Calu3 (cell line): ENCODE data around the gene NCK1. TPM values are rescaled to one million over a fixed set of nuclear protein-coding genes. Genes with fewer than 3 reads are reported as not detected.

Experiments used
- BruUV-seq: library from RNA; stranded (reverse); fragments of 400-500 nt; replicated peaks from 2 replicates; lab custom pipeline; 2021; lab: Mats Ljungman, UMichigan
- CTCF ChIA-PET: fragments of 300-600 bp; sonication (Branson Sonifier 250); formaldehyde crosslinking; loops from one replicate; lab custom pipeline; 2022; ENCODE audit warnings: antibody characterized with exemption; lab: Charles Lee
- DNase-seq: peaks from one replicate; pipeline ENCODE4 v3.0.0; 2022
- H3K27ac Mint-ChIP-seq: one replicate; pipeline ENCODE4 v1.8.0; 2022; ENCODE audit warnings: mixed read lengths; ENCODE audit not compliant: unreplicated experiment
- H3K27me3 Mint-ChIP-seq: one replicate; pipeline ENCODE4 v1.8.0; 2022; ENCODE audit warnings: mixed read lengths; ENCODE audit not compliant: unreplicated experiment
- H3K36me3 Mint-ChIP-seq: one replicate; pipeline ENCODE4 v1.8.0; 2022; ENCODE audit warnings: mild to moderate bottlenecking, moderate library complexity, mixed read lengths; ENCODE audit not compliant: insufficient read depth, unreplicated experiment
- H3K4me1 Mint-ChIP-seq: one replicate; pipeline ENCODE4 v1.8.0; 2022; ENCODE audit warnings: mild to moderate bottlenecking, low read depth, mixed read lengths; ENCODE audit not compliant: unreplicated experiment
- H3K4me3 Mint-ChIP-seq: one replicate; pipeline ENCODE4 v1.8.0; 2022; ENCODE audit warnings: mild to moderate bottlenecking, low read depth, moderate library complexity, mixed read lengths; ENCODE audit not compliant: unreplicated experiment
- H3K9me3 Mint-ChIP-seq: one replicate; pipeline ENCODE4 v1.8.0; 2022; ENCODE audit warnings: low read depth, mixed read lengths; ENCODE audit not compliant: unreplicated experiment
- intact Hi-C: fragments of 100-400 bp; cut with micrococcal nuclease; formaldehyde crosslinking; loops from one replicate; pipeline ENCODE4 v1.10.0; 2022; ENCODE audit not compliant: unreplicated experiment
- total RNA-seq: library from RNA; stranded (reverse); gene quantifications from 2 replicates; pipeline ENCODE4 v1.2.3, GENCODE V29; 2022
- TF ChIP-seq, protein P1 (sequence below): fragments of 200-600 bp; IDR thresholded peaks from one replicate; pipeline ENCODE4 v1.8.0; 2022; ENCODE audit warnings: antibody characterized with exemption; ENCODE audit not compliant: unreplicated experiment

NCK1 gene
- total RNA-seq, 1 experiment from 2014 or later, result 108 TPM

DNA sequence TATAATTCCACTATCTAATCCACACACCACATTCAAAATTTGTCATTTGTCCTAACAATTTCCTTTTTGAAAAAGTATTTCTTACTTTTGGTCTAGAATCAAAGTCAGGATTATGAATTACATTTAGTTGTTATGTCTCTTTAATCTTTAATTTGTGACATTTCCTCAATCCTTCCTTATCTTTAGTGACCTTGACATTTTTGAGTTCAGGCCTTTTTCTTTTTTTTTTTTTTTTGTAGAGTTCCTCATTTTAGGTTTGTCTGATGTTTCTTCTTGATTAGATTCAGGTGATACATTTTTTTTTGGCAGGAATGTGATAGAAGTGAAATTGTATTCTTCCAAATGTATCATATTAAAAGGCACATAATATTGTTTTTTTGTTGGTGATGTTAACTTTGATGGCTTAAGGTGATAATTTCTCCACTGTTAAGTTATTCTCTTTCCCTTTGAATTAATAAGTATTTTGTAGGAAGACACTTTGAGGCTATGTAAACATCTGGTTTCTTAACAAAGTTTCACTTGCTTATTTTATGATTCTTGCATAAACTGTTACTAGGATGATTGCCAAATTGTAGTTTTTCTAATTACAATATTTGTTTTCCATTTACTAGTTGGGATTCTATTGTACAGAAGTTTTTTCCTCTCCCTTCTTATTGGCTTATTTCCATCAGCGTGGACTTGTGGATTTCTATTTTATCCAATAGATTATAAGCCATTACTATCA is 26.8 kb upstream of the NCK1 start:
- H3K36me3 Mint-ChIP-seq, result peaks cover 10% of the 10 kb centered on the region
- DNase-seq, result no peak
- no TSS peak for BruUV-seq
- H3K4me1 Mint-ChIP-seq, result peaks cover 48% of the 10 kb centered on the region
- H3K27ac Mint-ChIP-seq, result no peak overlapping the region
- TF ChIP-seq, protein P1, sequence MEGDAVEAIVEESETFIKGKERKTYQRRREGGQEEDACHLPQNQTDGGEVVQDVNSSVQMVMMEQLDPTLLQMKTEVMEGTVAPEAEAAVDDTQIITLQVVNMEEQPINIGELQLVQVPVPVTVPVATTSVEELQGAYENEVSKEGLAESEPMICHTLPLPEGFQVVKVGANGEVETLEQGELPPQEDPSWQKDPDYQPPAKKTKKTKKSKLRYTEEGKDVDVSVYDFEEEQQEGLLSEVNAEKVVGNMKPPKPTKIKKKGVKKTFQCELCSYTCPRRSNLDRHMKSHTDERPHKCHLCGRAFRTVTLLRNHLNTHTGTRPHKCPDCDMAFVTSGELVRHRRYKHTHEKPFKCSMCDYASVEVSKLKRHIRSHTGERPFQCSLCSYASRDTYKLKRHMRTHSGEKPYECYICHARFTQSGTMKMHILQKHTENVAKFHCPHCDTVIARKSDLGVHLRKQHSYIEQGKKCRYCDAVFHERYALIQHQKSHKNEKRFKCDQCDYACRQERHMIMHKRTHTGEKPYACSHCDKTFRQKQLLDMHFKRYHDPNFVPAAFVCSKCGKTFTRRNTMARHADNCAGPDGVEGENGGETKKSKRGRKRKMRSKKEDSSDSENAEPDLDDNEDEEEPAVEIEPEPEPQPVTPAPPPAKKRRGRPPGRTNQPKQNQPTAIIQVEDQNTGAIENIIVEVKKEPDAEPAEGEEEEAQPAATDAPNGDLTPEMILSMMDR, result no peak
- no peak overlapping the region for H3K4me3 Mint-ChIP-seq
- CTCF ChIA-PET, result no interaction called here
- H3K27me3 Mint-ChIP-seq, result no peaks in the 10 kb centered on the region
- H3K9me3 Mint-ChIP-seq, result peaks cover 3% of the 10 kb centered on the region
- intact Hi-C loops, result no loop called here

DNA sequence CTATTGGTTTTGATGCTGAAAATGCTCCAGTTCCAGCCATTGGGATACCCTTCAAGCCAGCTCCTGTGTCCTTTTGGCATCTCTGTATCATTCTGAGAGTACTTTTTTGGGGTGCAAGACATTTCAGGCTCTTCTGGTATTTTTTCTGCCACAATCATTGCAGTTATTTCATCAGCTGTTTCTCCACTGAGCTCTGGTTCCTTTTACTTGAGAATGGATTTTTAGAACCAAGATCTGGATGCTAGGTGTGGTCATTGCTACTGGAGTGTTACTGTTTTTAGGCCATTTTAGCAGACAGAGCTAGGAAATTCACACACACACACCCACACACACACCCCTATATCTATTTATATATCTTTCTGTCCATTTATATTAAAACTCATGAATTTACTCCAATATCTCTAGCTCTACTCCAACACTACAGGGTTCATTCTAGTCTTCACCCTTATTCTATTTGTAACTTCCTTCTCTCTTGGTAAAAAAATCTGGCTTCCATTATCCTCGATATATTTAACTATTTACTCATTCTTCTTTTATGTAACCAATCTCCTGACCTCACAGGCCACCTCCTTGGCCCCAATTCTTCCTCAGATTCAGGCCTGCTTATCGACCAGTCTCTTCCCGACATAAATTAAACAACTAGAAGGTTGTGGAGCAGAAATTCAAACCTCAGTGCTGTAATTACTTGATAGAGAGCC is 26.0 kb upstream of the NCK1 start:
- no TSS peak for BruUV-seq
- Mint-ChIP-seq H3K9me3 (no peaks in the 10 kb centered on the region), H3K27me3 (no peaks in the 10 kb centered on the region), H3K36me3 (peaks cover 17% of the 10 kb centered on the region), H3K27ac (peak overlapping the region; percentile 10), H3K4me3 (no peak overlapping the region), H3K4me1 (peaks cover 45% of the 10 kb centered on the region)
- TF ChIP-seq, protein P1, result no peak
- intact Hi-C loops, result no loop called here
- CTCF ChIA-PET, result no interaction called here
- DNase-seq, result no peak

DNA sequence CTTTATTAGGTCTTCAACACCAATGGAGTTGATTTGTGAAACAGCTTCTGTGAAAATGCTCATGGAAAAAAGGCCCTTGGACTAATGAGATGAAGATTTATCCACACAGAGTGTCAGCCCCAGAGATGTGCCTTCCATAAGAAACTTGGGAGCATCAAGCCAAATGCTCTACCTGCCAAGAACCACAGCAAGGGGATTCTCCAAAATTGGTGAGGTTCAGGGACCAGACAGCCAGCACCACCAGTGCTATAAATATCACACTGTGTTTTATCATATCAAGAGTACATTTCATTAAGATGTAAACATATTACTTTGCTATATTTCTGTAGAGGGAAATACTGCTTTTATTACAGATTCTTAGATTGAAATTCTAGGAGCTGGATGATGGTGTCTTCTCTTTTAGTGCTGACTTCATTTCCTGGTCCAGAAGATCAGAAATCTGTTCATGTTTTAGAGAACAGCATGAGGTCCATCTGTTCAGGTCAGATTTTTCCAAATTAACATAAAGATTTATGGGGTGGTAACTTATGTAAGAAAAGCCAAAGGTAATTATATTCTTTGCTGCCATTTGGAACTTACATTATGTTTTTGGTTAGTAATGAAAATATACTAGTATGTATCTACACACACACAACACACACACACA is 25.4 kb upstream of the NCK1 start:
- no peaks in the 10 kb centered on the region for H3K27me3 Mint-ChIP-seq
- H3K27ac Mint-ChIP-seq, result peak overlapping the region; percentile 10
- no peak for DNase-seq
- CTCF ChIA-PET, result no interaction called here
- H3K9me3 Mint-ChIP-seq, result no peaks in the 10 kb centered on the region
- H3K36me3 Mint-ChIP-seq, result peaks cover 18% of the 10 kb centered on the region
- no peak overlapping the region for H3K4me3 Mint-ChIP-seq
- TF ChIP-seq, protein P1, result no peak
- intact Hi-C loops, result no loop called here
- peaks cover 42% of the 10 kb centered on the region for H3K4me1 Mint-ChIP-seq
- BruUV-seq, result no TSS peak

- peaks cover 36% of the 10 kb centered on the region for H3K36me3 Mint-ChIP-seq
- no peak for DNase-seq
- TF ChIP-seq, protein P1, result no peak
- CTCF ChIA-PET, result interaction anchor here (1.3 kb wide), 2 partner anchors 23 to 73 kb away, joined by 3 to 4 read pairs; partner anchors contain the start of gene NCK1
- intact Hi-C loops, result no loop called here
- peaks cover 48% of the 10 kb centered on the region for H3K4me1 Mint-ChIP-seq
- H3K4me3 Mint-ChIP-seq, result no peak overlapping the region
- no TSS peak for BruUV-seq
- H3K9me3 Mint-ChIP-seq, result no peaks in the 10 kb centered on the region
- H3K27me3 Mint-ChIP-seq, result no peaks in the 10 kb centered on the region
- no peak overlapping the region for H3K27ac Mint-ChIP-seq
Observed at GRCh38 chr3:136838641-136839555, 23.1 kb upstream of the NCK1 start.
